Thyroid gland (tissue), 4 donors: ENCODE data around the gene CTXND1.

Source experiments
- POLR2A ChIP-seq, 2 donors: fragments of 450-650 bp; IDR thresholded peaks; one replicate each; pipeline ENCODE4 v1.6.1; 2017; ENCODE audit warnings: antibody characterized with exemption in 2 of 2, mild to moderate bottlenecking in 2 of 2, moderate library complexity in 1 of 2
- TF ChIP-seq, protein P1 (sequence below), 6 experiments: fragments of 200-600 bp in 3 of 6; fragments of 450-650 bp in 3 of 6; sonication (generic) in 3 of 6; IDR thresholded peaks; one replicate each; pipeline ENCODE4 v1.5.1; 2016 to 2019; ENCODE audit warnings: antibody characterized with exemption in 6 of 6, mild to moderate bottlenecking in 2 of 6, inconsistent platforms in 1 of 6, moderate library complexity in 1 of 6

DNA sequence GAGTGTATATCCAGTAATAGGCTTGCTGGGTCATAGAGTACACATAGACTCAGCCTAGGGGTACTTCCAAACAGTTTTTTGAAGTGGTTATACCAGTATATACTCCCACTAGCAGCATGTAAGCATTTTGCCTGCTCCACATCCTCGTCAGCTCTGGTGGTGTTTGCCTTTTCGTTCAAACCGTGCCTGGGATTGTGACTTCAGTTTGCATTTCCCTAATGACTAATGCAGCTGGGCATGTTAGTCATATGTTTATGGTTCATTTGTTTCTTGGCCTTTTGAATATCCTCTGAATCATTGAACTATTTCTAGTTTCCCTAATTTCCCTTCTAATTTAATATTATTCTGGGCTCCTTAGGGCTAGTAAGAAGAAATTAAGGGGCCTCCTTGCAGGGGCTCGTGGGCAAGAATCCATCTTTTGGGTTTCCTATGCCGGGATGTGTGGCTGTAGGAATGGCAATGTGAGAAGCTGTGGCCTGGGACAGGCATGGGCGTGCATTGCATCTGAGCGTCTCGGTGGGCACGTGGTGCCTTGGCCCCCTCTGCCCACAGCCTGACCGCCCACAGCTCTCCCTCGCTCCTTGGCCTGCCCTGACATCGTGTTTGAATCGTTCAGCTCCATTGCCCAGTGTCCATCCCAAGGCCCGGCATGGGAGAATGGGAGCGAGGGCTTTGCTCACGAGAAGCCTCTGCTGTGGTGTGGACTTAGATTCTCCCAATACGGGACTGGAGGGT lies 72.8 kb downstream of the CTXND1 start:
- TF ChIP-seq, protein P1, sequence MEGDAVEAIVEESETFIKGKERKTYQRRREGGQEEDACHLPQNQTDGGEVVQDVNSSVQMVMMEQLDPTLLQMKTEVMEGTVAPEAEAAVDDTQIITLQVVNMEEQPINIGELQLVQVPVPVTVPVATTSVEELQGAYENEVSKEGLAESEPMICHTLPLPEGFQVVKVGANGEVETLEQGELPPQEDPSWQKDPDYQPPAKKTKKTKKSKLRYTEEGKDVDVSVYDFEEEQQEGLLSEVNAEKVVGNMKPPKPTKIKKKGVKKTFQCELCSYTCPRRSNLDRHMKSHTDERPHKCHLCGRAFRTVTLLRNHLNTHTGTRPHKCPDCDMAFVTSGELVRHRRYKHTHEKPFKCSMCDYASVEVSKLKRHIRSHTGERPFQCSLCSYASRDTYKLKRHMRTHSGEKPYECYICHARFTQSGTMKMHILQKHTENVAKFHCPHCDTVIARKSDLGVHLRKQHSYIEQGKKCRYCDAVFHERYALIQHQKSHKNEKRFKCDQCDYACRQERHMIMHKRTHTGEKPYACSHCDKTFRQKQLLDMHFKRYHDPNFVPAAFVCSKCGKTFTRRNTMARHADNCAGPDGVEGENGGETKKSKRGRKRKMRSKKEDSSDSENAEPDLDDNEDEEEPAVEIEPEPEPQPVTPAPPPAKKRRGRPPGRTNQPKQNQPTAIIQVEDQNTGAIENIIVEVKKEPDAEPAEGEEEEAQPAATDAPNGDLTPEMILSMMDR (IDR thresholded peaks at IDR 0.05), result no peak
- TF ChIP-seq POLR2A (IDR thresholded peaks at IDR 0.05), result no peak
